NCI-H748 (cell line): ENCODE measurements around the gene RPRD2.

Source experiments
- DNase-seq: peaks from one replicate; lab custom pipeline; 2025; ENCODE audit not compliant: unreplicated experiment; lab: John Stamatoyannopoulos, UW

Gene RPRD2

DNA sequence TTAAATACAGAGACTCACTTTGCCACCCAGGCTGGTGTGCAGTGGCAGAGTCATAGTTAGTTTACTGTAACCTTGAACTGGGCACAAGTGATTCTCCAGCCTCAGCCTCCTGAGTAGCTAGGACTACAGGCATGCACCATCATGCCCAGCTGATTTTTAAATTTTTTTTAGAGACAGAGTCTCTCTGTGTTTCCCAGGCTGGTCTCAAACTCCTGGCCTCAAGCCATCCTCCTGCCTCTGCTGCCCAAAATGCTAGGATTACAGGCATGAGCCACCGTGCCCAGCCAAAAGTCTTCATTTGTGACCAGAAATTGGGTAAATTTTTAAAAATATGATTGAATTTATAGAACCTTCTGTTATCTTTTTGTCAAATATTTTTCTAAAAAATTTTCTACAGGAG is 105.3 kb downstream of the RPRD2 start:
- no peak for DNase-seq

DNA sequence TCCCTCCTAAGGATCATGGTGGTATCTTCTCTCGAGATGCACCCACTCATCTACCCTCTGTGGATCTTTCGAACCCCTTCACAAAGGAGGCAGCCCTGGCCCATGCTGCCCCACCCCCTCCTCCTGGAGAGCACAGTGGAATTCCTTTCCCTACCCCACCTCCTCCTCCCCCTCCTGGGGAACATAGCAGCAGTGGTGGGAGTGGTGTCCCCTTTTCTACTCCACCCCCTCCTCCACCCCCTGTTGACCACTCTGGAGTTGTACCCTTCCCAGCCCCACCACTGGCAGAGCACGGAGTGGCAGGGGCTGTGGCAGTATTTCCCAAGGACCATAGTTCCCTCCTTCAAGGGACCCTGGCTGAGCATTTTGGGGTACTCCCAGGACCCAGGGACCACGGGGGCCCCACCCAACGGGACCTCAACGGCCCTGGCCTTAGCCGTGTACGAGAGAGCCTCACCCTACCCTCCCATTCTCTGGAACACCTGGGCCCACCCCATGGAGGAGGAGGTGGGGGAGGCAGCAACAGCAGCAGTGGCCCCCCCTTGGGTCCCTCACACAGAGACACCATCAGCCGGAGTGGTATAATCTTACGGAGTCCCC is 108.8 kb downstream of the RPRD2 start:
- no peak for DNase-seq

DNA sequence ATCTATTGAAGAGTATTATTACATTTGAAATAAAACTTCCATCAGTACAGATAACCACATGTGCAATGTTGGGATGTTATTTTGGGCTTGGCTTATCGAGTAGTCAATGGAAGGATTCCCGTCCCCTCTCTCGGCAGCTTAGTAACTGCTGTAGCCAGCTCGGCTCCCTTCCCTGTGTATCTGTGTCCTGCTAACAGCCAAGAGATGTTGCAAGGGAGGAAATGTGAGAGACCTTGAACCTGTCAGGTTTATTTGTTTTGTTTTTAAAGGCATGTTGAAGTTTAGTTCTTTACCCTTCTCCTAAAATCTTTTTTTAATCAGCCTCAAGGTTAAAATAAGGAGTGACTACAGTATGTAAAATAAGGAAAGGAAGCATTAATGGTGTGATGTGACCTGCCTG is 109.7 kb downstream of the RPRD2 start:
- DNase-seq, result no peak

DNA sequence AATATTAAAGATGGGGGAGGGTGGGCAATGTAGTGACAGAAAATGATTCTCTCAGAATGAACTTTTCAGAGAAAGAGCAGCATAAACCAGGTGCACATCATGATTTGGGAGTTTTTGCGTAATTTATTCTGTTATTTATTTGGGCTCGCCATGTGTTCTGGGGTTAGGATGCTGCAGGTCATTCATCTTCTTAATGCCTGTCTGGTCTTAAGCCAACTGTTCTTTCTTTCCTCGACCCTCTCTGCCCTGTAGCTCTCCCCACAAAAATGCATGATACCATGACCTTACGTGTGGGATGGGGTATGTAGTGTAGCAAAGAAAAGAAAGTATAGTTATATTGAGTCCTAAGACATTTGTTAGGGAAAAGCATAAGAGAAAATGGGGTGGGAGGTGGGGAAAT is 110.9 kb downstream of the RPRD2 start:
- DNase-seq, result no peak

DNA sequence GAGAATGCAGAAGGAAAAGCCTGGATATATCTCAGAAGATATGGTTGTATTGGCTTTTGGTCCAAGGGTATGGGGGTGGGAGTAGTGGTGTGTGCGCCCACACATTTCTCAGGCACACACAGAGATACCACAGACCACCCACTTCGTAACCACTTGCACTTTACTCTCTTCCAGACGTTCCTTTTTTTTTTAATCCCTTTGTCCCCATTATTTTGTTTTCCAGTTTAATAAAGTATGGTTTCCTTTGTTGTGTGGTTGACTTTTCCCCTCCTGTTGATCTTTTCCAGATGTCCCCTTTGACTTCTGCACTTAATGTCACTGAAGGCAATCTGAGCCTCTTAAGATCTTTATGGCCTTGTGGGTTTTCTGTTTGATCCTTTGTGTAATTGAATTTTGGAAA is 112.8 kb downstream of the RPRD2 start:
- no peak for DNase-seq

DNA sequence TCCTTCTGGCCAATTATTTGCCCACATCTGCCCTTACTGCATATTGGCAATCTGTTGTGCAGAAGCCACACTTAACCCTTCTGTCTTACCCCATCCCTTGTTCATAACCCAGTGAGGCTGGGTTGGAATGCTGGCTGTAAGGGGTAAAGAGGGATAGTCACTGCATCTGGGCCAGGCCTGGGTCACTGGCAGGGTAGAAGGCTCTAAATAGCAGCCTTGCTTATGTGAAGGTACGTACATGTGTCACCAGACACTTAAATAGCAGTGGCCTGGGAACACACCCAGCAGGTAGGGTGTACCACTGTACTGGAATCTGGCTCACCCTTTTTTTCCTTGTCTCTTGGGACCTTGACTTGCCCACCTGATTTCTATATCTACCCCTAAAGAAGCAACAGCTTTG is 113.4 kb downstream of the RPRD2 start:
- no peak for DNase-seq

DNA sequence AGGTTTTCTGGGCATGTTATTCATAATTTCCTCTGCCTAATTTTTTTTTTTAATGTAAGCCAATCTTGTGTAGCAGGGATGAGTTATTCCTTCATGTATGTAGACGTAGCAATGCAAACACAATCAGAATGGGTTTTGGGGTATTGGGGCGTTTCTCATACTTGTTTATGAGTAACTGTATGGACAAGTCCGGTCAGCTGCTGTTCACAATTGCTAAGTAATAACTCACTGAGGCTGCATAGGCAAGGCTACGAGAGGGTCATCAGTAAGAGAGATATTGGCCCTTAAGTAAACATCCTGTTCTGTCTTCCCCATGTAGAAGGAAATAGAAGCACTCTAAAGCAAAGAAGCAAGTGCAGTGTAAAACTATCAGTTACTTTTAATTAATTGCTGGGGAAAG is 113.8 kb downstream of the RPRD2 start:
- DNase-seq, result peak; percentile 10

DNA sequence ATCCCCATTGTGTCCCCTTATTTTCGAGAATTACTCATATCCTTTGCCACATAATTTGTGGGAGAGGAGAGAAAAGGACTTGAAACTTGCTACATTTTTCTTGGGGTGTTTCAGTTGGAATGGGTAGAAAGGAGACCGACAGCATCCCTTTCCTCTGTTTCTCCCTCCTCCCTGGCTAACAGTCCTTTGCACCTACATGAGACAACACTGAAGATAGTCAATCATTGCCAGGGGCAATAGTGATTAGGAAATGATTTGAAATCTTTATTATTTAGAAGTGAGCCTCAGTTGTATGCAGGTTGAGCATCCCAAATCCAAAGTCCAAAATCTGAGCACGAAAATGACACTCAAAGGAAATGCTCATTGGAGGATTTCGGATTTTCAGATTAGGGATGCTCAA is 115.4 kb downstream of the RPRD2 start:
- no peak for DNase-seq

DNA sequence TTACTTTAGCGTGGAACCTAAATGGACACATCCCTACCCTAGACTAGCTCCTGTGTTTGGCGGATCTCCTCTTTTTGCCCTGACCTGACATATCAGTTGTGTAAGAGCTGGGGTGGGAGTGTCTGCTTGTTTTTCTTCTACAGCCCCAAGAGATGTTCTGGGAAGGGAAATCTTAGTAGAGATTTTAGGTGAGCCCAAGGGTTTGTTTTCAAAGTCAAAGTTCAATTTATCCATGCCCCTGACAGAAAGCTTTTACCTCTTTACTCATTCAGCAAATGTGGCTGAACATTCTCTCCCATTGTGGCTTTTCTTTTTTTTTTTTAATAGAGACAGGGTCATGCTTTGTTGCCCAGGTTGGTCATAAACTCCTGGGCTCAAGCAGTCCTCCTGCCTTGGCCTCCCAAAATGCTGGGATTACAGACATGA is 116.0 kb downstream of the RPRD2 start:
- no peak for DNase-seq

- no peak for DNase-seq
Observed at GRCh38 chr1:150484431-150484830, 120.5 kb downstream of the RPRD2 start.

GRCh38 chr1:150484861-150485260 is 120.9 kb downstream of the RPRD2 start:
- DNase-seq, result peak; percentile 11

GRCh38 chr1:150486966-150487762 is 123.2 kb downstream of the RPRD2 start, which contains the start of gene TARS2:
TARS2 (plus strand) TSS chr1:150487419; CDS start chr1:150487451, 32 bp downstream.
- peak; percentile 99 for DNase-seq

GRCh38 chr1:150487763-150488115 is 123.8 kb downstream of the RPRD2 start:
- DNase-seq, result no peak

GRCh38 chr1:150493175-150493574 is 129.2 kb downstream of the RPRD2 start:
- DNase-seq, result no peak

DNA sequence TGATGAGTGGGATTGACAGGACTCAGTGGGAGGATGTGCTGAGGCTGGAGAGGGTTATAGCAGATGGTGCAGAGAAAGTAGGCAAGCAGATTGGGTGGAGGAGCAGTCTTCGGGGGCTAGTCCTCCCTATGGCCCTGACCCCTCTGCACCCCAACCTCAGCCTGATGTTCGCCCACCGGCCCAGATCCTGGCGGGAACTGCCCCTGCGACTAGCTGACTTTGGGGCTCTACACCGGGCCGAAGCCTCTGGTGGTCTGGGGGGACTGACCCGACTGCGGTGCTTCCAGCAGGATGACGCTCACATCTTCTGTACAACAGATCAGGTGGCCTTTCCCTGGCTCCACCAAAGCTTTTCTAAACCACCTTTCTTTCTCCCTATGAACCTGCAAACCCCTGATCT is 134.4 kb downstream of the RPRD2 start:
- no peak for DNase-seq

DNA sequence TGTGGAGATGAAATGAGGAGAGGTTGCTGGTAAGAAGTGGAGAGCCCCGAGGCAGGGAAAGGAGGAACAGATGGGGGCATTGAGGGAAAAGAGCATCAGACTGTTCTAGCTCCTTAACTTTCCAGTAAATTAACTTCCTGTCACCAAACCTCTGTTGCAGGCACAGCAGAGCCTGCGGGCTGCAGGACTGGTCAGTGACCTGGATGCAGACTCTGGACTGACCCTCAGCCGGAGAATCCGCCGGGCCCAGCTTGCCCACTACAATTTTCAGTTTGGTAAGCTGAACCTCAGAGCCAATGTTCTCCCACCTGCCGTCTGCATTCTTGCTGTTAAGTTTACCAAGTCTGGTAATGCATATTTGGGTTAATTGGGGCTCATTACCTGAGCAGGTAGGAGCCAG is 141.5 kb downstream of the RPRD2 start:
- no peak for DNase-seq

- DNase-seq, result no peak
Observed at GRCh38 chr1:150507912-150508864, 144.2 kb downstream of the RPRD2 start, which contains the start of gene ECM1. ECM1 (plus strand) TSS chr1:150508109; CDS start chr1:150508210, 101 bp downstream.

DNA sequence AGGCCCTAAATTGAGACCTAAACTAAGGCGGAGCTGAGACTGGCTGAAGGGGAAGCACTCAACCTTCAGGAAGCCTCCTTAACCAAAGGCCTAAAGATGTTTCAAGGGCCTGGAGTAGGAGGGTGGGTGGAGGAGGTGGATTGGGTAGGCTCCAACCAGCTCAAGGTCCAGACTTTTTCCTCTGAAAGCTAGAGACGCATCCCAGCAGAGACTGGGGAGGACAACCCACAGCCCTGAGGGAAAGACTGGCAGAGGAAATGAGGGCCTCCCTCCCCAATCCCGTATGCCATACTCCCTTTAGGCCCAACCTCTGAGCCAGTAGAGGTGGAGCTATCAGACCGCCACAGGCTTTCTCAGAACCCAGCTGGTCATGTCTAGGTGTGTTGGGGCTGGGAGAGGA is 145.0 kb downstream of the RPRD2 start:
- no peak for DNase-seq

DNA sequence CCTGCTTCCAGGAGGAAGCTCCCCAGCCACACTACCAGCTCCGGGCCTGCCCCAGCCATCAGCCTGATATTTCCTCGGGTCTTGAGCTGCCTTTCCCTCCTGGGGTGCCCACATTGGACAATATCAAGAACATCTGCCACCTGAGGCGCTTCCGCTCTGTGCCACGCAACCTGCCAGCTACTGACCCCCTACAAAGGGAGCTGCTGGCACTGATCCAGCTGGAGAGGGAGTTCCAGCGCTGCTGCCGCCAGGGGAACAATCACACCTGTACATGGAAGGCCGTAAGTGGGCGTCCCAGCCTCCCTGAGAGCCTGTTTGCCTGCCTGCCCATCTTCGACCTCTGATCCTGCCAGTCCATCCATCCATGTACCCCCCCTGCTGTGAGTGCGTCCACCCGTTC is 147.6 kb downstream of the RPRD2 start:
- peak; percentile 88 for DNase-seq

DNA sequence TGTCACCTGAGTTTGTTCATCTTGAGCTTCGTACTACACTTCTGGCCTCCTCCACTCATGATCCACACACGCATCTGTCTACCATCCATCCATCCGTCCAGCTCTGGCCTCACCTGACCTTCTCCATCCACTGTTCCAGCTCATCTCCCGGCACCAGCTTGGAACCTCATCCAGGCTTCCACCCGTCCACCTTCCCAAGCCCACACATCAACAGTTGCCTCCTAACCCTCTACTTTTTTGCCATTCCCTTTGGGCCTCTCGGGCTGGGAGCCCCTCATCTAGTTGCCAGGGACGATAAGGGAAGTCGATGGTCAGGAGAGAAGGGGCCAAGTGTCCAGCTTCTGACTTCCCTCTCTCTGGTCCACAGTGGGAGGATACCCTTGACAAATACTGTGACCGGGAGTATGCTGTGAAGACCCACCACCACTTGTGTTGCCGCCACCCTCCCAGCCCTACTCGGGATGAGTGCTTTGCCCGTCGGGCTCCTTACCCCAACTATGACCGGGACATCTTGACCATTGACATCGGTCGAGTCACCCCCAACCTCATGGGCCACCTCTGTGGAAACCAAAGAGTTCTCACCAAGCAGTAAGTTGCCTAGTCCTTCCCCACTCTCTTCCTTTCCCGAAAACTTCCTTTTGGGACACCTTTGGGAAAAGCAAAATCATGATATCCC is 148.2 kb downstream of the RPRD2 start:
- no peak for DNase-seq

DNA sequence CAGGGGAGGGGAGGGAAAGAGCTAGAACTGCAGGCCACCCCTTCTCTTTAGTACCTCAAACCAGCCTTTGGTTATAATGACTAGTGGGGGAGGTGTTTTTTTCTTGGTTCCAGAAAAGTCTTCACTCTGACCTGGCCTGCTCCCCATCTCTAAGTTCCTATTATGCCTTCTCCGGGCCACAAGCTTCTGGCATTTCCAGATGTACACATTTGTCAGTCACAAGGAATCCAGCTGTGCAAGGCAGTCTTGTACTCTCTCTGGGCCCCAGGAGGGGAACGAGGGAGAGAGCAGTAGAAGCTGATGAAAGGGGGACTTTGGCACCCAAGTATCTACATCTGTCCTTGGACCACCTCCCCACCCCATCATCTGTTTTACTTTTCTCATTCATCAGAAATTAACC is 148.9 kb downstream of the RPRD2 start:
- no peak for DNase-seq
